H9 (cell line): ENCODE measurements around the gene KRT86. TPM values are rescaled to one million over a fixed set of nuclear protein-coding genes. Genes with fewer than 3 reads are reported as not detected.

ENCODE experiments used
- DNase-seq: peaks from one replicate; pipeline ENCODE4 v3.0.0-alpha.2; 2017
- H2AFZ ChIP-seq: one replicate; pipeline ENCODE4 v1.6.1; 2013; ENCODE audit warnings: mild to moderate bottlenecking, low read length, control low read depth, moderate library complexity
- H2AK5ac ChIP-seq: 2 replicates; pipeline ENCODE4 v1.6.1; 2013; ENCODE audit warnings: low read length, control low read depth, mixed read lengths; ENCODE audit not compliant: insufficient read length
- H2BK120ac ChIP-seq: one replicate; pipeline ENCODE4 v1.6.1; 2013; ENCODE audit warnings: low read depth, mild to moderate bottlenecking, low read length, control low read depth, inconsistent platforms; ENCODE audit not compliant: poor library complexity, severe bottlenecking
- H2BK12ac ChIP-seq: 2 replicates; pipeline ENCODE4 v1.6.1; 2013; ENCODE audit warnings: low read length, control low read depth, mixed read lengths, low read depth; ENCODE audit not compliant: insufficient read length
- H2BK15ac ChIP-seq: 2 replicates; pipeline ENCODE4 v1.6.1; 2013; ENCODE audit warnings: low read depth, low read length, control low read depth
- H2BK20ac ChIP-seq: one replicate; pipeline ENCODE4 v1.6.1; 2013; ENCODE audit warnings: low read depth, mild to moderate bottlenecking, low read length, control low read depth, inconsistent platforms; ENCODE audit not compliant: poor library complexity, severe bottlenecking
- H2BK5ac ChIP-seq: 2 replicates; pipeline ENCODE4 v1.6.1; 2013; ENCODE audit warnings: low read length, control low read depth, mixed read lengths; ENCODE audit not compliant: insufficient read length
- H3K14ac ChIP-seq: 2 replicates; pipeline ENCODE4 v1.6.1; 2013; ENCODE audit warnings: low read length, control low read depth; ENCODE audit not compliant: insufficient read depth
- H3K18ac ChIP-seq: 2 replicates; pipeline ENCODE4 v1.6.1; 2013; ENCODE audit warnings: low read depth, mild to moderate bottlenecking, mixed read lengths, low read length, control low read depth; ENCODE audit not compliant: insufficient read length
- H3K23ac ChIP-seq: 2 replicates; pipeline ENCODE4 v1.6.1; 2013; ENCODE audit warnings: low read length, control low read depth, mixed read lengths, low read depth; ENCODE audit not compliant: insufficient read length
- H3K23me2 ChIP-seq: 2 replicates; pipeline ENCODE4 v1.6.1; 2013; ENCODE audit warnings: low read depth, mild to moderate bottlenecking, mixed read lengths, low read length, control low read depth; ENCODE audit not compliant: insufficient read length, poor library complexity, severe bottlenecking
- H3K27ac ChIP-seq: 2 replicates; pipeline ENCODE4 v1.5.1; 2013; ENCODE audit warnings: low read length, control low read depth, mixed read lengths, low read depth; ENCODE audit not compliant: insufficient read length
- H3K27me3 ChIP-seq: 2 replicates; pipeline ENCODE4 v1.6.1; 2013; ENCODE audit warnings: low read length, control low read depth, inconsistent platforms; ENCODE audit not compliant: insufficient read depth
- H3K4ac ChIP-seq: 2 replicates; pipeline ENCODE4 v1.6.1; 2013; ENCODE audit warnings: low read depth, mild to moderate bottlenecking, control low read depth, inconsistent platforms, low read length, moderate library complexity
- H3K4me1 ChIP-seq: 2 replicates; pipeline ENCODE4 v1.6.1; 2013; ENCODE audit warnings: low read length, control low read depth, inconsistent platforms; ENCODE audit not compliant: insufficient read depth
- H3K4me2 ChIP-seq: 2 replicates; pipeline ENCODE4 v1.6.1; 2013; ENCODE audit warnings: low read length, control low read depth, mixed read lengths; ENCODE audit not compliant: insufficient read length, insufficient read depth
- H3K56ac ChIP-seq: 2 replicates; pipeline ENCODE4 v1.6.1; 2013; ENCODE audit warnings: low read depth, mild to moderate bottlenecking, mixed read lengths, low read length, control low read depth; ENCODE audit not compliant: insufficient read length
- H3K79me1 ChIP-seq: 2 replicates; pipeline ENCODE4 v1.6.1; 2013; ENCODE audit warnings: low read depth, mild to moderate bottlenecking, moderate library complexity, low read length, control low read depth, inconsistent platforms; ENCODE audit not compliant: insufficient read depth, poor library complexity, severe bottlenecking
- H3K79me2 ChIP-seq: 2 replicates; pipeline ENCODE4 v1.6.1; 2013; ENCODE audit warnings: low read length, control low read depth, inconsistent platforms; ENCODE audit not compliant: insufficient read depth
- H3K9ac ChIP-seq: 2 replicates; pipeline ENCODE4 v1.6.1; 2013; ENCODE audit warnings: low read length, control low read depth, mixed read lengths; ENCODE audit not compliant: insufficient read length; ENCODE audit errors: extremely low read depth
- H3K9me3 ChIP-seq: one replicate; pipeline ENCODE4 v1.6.1; 2013; ENCODE audit warnings: low read depth, low read length, inconsistent platforms; ENCODE audit not compliant: control insufficient read depth
- H3T11ph ChIP-seq: one replicate; pipeline ENCODE4 v1.6.1; 2013; ENCODE audit warnings: mild to moderate bottlenecking, low read length, control low read depth, inconsistent platforms
- H4K20me1 ChIP-seq: one replicate; pipeline ENCODE4 v1.6.1; 2013; ENCODE audit not compliant: control insufficient read depth, insufficient read length, insufficient read depth
- H4K5ac ChIP-seq: 2 replicates; pipeline ENCODE4 v1.6.1; 2013; ENCODE audit warnings: low read depth, mild to moderate bottlenecking, mixed read lengths, low read length, control low read depth; ENCODE audit not compliant: insufficient read length
- H4K8ac ChIP-seq: replicated peaks from 2 replicates; pipeline ENCODE4 v1.6.1; 2013; ENCODE audit warnings: low read length, control low read depth, mixed read lengths, low read depth; ENCODE audit not compliant: insufficient read length
- H4K91ac ChIP-seq: 2 replicates; pipeline ENCODE4 v1.6.1; 2013; ENCODE audit warnings: low read depth, mild to moderate bottlenecking, moderate library complexity, mixed read lengths, low read length, control low read depth; ENCODE audit not compliant: insufficient read length
- H3K27ac Mint-ChIP-seq, 3 experiments: 2 replicates in 2 of 3; 3 replicates in 1 of 3; pipeline ENCODE4 v1.8.0; 2020 to 2021; ENCODE audit warnings: mixed read lengths in 3 of 3, mild to moderate bottlenecking in 1 of 3, moderate library complexity in 1 of 3
- H3K27me3 Mint-ChIP-seq: 2 replicates; pipeline ENCODE4 v1.8.0; 2021; ENCODE audit warnings: low read depth, mild to moderate bottlenecking, moderate library complexity, mixed read lengths
- H3K36me3 Mint-ChIP-seq, 3 experiments: 2 replicates in 2 of 3; 3 replicates in 1 of 3; pipeline ENCODE4 v1.8.0; 2020 to 2021; ENCODE audit warnings: low read depth in 3 of 3, mixed read lengths in 3 of 3; ENCODE audit not compliant: insufficient read depth in 1 of 3
- H3K4me1 Mint-ChIP-seq, 2 experiments: 2 replicates each; pipeline ENCODE4 v1.8.0; 2020; ENCODE audit warnings: mixed read lengths in 2 of 2
- H3K4me3 Mint-ChIP-seq, 2 experiments: 2 replicates in 1 of 2; 3 replicates in 1 of 2; pipeline ENCODE4 v1.8.0; 2020 to 2021; ENCODE audit warnings: mild to moderate bottlenecking in 2 of 2, mixed read lengths in 2 of 2, moderate library complexity in 1 of 2
- H3K9me3 Mint-ChIP-seq, 2 experiments: 2 replicates in 1 of 2; 3 replicates in 1 of 2; pipeline ENCODE4 v1.8.0; 2020; ENCODE audit warnings: mild to moderate bottlenecking in 2 of 2, mixed read lengths in 2 of 2, moderate library complexity in 1 of 2
- WGBS: extraction: QIAGEN DNeasy Blood & Tissue Kit; methylation state at CpG from one replicate; pipeline ENCODE4 v1.1.7; 2013; ENCODE audit warnings: missing lambda C conversion rate, low lambda C conversion rate, mixed read lengths; ENCODE audit not compliant: insufficient read length; ENCODE audit errors: extremely low coverage; 5-methylcytosine and 5-hydroxymethylcytosine counted together
- total RNA-seq: library from RNA; stranded (reverse); gene quantifications from 2 replicates; pipeline ENCODE4 v1.2.1, GENCODE V29; 2021
- TF ChIP-seq, protein P1 (sequence below): fragments of 200-600 bp; sonication (generic); conservative IDR thresholded peaks from 3 replicates; pipeline ENCODE4 v1.8.0; 2021; ENCODE audit warnings: antibody characterized with exemption, mild to moderate bottlenecking

Gene KRT86
- total RNA-seq, 1 experiment from 2014 or later = not detected

GRCh38 chr12:52263761-52264434 is 10.5 kb upstream of the KRT86 start:
- Mint-ChIP-seq H3K36me3 (peaks cover 0 to 26% (median 5%) of the 10 kb centered on the region in 3 experiments; a peak in 2 of 7 replicates), H3K4me3 (no peak overlapping the region), H3K4me1 (peaks cover 19% of the 10 kb centered on the region in 2 experiments), H3K27me3 (peaks cover 52% of the 10 kb centered on the region), H3K27ac (no peak overlapping the region), H3K9me3 (peaks cover 15 to 28% of the 10 kb centered on the region in 2 experiments; a peak in 4 of 5 replicates)
- H3K9ac ChIP-seq = no peak overlapping the region
- H3K14ac ChIP-seq = no peak overlapping the region
- TF ChIP-seq, protein P1, sequence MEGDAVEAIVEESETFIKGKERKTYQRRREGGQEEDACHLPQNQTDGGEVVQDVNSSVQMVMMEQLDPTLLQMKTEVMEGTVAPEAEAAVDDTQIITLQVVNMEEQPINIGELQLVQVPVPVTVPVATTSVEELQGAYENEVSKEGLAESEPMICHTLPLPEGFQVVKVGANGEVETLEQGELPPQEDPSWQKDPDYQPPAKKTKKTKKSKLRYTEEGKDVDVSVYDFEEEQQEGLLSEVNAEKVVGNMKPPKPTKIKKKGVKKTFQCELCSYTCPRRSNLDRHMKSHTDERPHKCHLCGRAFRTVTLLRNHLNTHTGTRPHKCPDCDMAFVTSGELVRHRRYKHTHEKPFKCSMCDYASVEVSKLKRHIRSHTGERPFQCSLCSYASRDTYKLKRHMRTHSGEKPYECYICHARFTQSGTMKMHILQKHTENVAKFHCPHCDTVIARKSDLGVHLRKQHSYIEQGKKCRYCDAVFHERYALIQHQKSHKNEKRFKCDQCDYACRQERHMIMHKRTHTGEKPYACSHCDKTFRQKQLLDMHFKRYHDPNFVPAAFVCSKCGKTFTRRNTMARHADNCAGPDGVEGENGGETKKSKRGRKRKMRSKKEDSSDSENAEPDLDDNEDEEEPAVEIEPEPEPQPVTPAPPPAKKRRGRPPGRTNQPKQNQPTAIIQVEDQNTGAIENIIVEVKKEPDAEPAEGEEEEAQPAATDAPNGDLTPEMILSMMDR = no peak
- no peak for DNase-seq
- H3K79me1 ChIP-seq = no peaks in the 10 kb centered on the region
- H4K8ac ChIP-seq = no peak overlapping the region
- no peaks in the 10 kb centered on the region for H3K23me2 ChIP-seq
- no peaks in the 10 kb centered on the region for H3K4me1 ChIP-seq
- no peak overlapping the region for H2AFZ ChIP-seq
- no peak overlapping the region for H3K23ac ChIP-seq
- no peak overlapping the region for H3K4me2 ChIP-seq
- no peak overlapping the region for H4K5ac ChIP-seq
- H2BK12ac ChIP-seq = no peak overlapping the region
- no peaks in the 10 kb centered on the region for H4K20me1 ChIP-seq
- H3K56ac ChIP-seq = no peak overlapping the region
- H3K18ac ChIP-seq = no peak overlapping the region
- H2BK15ac ChIP-seq = no peak overlapping the region
- no peak overlapping the region for H3K4ac ChIP-seq
- no peak overlapping the region for H2BK5ac ChIP-seq
- no peak overlapping the region for H4K91ac ChIP-seq
- no peak overlapping the region for H3K27ac ChIP-seq
- no CpG with 5 or more reads among the region's 7 CpGs for WGBS
- no peaks in the 10 kb centered on the region for H3K27me3 ChIP-seq
- H3K79me2 ChIP-seq = no peaks in the 10 kb centered on the region
- no peak overlapping the region for H3T11ph ChIP-seq
- H3K9me3 ChIP-seq = no peaks in the 10 kb centered on the region
- no peak overlapping the region for H2BK120ac ChIP-seq
- no peak overlapping the region for H2AK5ac ChIP-seq
- H2BK20ac ChIP-seq = no peak overlapping the region
